Measurements from ENCODE around the gene ZFAND3. TPM values are rescaled to one million over a fixed set of nuclear protein-coding genes. Genes with fewer than 3 reads are reported as not detected.
"Not testable (repeated sequence)": the region's sequence is repeated elsewhere in the genome, so short reads cannot be mapped to it uniquely, and the experiment has no call there.

The ZFAND3 gene
- total and polyA plus RNA-seq, 3 donors from 2014 or later = 104 to 329 (median 109) TPM

DNA sequence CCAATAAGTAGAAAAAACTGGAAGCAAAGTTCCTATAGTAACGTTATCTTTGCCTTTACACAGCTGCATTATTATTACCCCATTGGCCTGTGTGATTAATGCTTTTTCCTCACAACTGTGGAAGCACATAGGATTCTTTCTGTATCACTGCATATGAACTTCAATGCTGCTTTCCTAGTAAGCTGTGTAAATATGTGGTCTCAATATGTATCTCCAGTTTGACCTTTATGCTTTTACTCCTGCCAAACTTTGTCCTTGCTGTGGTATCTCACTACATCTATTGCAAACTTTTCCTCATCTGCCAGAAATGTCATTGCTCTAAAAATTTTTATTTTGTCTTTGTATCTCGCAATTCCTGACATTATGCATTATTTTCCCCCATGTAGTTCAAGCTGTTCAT is 168.6 kb downstream of the ZFAND3 start:
- no peak overlapping the region for H3K27ac ChIP-seq
- DNase-seq = no peak
- no peaks in the 10 kb centered on the region for H3K36me3 ChIP-seq (ENCODE audit: low read depth, missing control alignments)
- no peak for TF ChIP-seq POLR2A (IDR thresholded peaks at IDR 0.05)
- TF ChIP-seq, protein P1, sequence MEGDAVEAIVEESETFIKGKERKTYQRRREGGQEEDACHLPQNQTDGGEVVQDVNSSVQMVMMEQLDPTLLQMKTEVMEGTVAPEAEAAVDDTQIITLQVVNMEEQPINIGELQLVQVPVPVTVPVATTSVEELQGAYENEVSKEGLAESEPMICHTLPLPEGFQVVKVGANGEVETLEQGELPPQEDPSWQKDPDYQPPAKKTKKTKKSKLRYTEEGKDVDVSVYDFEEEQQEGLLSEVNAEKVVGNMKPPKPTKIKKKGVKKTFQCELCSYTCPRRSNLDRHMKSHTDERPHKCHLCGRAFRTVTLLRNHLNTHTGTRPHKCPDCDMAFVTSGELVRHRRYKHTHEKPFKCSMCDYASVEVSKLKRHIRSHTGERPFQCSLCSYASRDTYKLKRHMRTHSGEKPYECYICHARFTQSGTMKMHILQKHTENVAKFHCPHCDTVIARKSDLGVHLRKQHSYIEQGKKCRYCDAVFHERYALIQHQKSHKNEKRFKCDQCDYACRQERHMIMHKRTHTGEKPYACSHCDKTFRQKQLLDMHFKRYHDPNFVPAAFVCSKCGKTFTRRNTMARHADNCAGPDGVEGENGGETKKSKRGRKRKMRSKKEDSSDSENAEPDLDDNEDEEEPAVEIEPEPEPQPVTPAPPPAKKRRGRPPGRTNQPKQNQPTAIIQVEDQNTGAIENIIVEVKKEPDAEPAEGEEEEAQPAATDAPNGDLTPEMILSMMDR (IDR thresholded peaks at IDR 0.05) = no peak
- 61 to 70% methylated on average over 2 of the region's 2 CpGs for WGBS, 2 donors
- intact Hi-C loops (cut with DNase I; ENCODE audit: low total_unique reads) = no loop called here
- no peak overlapping the region for H3K4me3 ChIP-seq
- H3K27me3 ChIP-seq = no peaks in the 10 kb centered on the region
- H3K9me3 ChIP-seq = no peaks in the 10 kb centered on the region
- peaks cover 31% of the 10 kb centered on the region for H3K4me1 ChIP-seq

DNA sequence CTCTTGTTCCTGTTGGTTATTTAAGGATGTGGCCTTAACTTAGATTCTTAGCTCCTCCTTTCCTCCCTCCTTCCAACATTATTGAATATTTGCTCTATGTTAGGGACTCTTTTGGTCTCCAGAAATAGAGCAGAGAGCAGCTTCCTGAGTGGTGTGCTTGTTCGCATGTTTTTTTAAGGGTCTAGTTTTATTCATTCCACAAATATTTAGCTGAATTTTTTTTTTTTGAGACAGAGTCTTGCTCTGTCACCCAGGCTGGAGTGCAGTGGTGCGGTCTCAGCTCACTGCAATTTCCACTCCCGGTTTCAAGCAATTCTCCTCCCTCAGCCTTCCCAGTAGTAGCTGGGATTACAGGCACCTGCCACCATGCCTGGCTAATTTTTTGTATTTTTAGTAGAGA is 169.2 kb downstream of the ZFAND3 start:
- Histone ChIP-seq H3K9me3 (no peaks in the 10 kb centered on the region), H3K4me1 (peaks cover 31% of the 10 kb centered on the region), H3K27me3 (no peaks in the 10 kb centered on the region), H3K27ac (no peak overlapping the region), H3K4me3 (no peak overlapping the region), H3K36me3 (ENCODE audit: low read depth, missing control alignments) (no peaks in the 10 kb centered on the region)
- intact Hi-C loops (cut with DNase I; ENCODE audit: low total_unique reads) = no loop called here
- WGBS, 2 donors = 43 to 55% methylated on average over 3 of the region's 3 CpGs
- TF ChIP-seq POLR2A (IDR thresholded peaks at IDR 0.05) = no peak
- TF ChIP-seq, protein P1 (IDR thresholded peaks at IDR 0.05) = no peak
- DNase-seq = no peak

DNA sequence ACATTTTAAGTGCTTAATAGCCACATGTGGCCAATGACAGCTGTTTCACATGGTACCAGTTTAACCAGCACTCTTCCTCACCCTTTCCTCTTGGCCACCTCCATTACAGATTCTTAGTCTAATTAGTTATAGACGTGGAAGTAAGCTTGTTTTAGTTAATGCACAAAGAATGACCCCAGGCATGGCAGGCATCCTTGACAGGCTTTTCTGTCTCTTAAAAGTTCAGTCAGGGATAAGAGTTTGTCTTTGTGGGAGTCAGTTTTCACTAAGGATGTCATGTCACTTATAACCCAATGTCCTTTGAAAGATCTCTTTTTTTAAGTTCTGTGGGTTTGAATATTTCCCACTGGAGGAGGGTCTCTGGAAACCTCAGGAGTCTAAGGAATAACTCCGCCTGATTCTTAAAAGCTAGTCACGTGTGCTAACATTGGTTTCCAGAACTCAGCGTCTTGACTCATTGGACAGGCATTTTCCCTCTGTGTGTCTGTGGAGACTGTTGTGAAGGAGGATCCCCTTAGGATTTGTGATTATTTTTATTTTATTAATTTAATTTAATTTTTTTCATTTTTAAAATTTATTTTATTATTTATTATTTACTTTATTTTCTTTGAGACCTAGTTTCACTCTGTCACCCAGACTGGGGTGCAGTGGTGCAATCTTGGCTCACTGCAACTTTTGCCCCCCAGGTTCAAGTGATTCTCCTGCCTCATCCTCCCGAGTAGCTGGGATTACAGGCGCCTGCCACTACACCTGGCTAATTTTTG is 171.4 kb downstream of the ZFAND3 start:
- intact Hi-C loops (cut with DNase I; ENCODE audit: low total_unique reads) = no loop called here
- TF ChIP-seq, protein P1 (IDR thresholded peaks at IDR 0.05) = no peak
- TF ChIP-seq POLR2A (IDR thresholded peaks at IDR 0.05) = no peak
- DNase-seq = no peak
- H3K4me1 ChIP-seq = peaks cover 33% of the 10 kb centered on the region
- H3K27ac ChIP-seq = no peak overlapping the region
- H3K9me3 ChIP-seq = no peaks in the 10 kb centered on the region
- H3K36me3 ChIP-seq (ENCODE audit: low read depth, missing control alignments) = no peaks in the 10 kb centered on the region
- H3K4me3 ChIP-seq = no peak overlapping the region
- no peaks in the 10 kb centered on the region for H3K27me3 ChIP-seq
- WGBS, 2 donors = 60 to 62% methylated on average over 6 of the region's 6 CpGs

DNA sequence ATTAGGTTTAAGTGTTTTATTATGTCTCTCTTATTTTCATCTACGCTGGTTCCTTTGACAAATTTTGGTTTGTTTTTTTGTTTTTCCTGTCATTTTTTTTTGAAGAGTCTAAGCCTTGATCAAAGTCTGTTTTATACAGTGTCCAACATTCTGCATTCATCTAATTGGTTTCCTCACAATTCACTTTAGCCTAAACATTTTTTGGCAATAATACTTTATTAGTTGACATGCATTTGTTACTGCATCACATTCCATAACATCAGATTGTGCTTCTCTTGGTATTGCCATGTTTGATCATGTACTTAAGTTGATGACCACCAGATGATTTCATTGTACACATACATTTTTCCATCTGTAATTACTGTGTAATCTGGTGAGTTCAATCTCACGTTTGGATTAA is 173.2 kb downstream of the ZFAND3 start:
- Histone ChIP-seq H3K9me3 (no peaks in the 10 kb centered on the region), H3K36me3 (ENCODE audit: low read depth, missing control alignments) (no peaks in the 10 kb centered on the region), H3K4me1 (peaks cover 26% of the 10 kb centered on the region), H3K4me3 (no peak overlapping the region), H3K27me3 (no peaks in the 10 kb centered on the region), H3K27ac (no peak overlapping the region)
- no peak for DNase-seq
- intact Hi-C loops (cut with DNase I; ENCODE audit: low total_unique reads) = no loop called here
- no peak for TF ChIP-seq POLR2A (IDR thresholded peaks at IDR 0.05)
- TF ChIP-seq, protein P1 (IDR thresholded peaks at IDR 0.05) = no peak
- WGBS, 2 donors = 82 to 86% methylated on average over 2 of the region's 2 CpGs

DNA sequence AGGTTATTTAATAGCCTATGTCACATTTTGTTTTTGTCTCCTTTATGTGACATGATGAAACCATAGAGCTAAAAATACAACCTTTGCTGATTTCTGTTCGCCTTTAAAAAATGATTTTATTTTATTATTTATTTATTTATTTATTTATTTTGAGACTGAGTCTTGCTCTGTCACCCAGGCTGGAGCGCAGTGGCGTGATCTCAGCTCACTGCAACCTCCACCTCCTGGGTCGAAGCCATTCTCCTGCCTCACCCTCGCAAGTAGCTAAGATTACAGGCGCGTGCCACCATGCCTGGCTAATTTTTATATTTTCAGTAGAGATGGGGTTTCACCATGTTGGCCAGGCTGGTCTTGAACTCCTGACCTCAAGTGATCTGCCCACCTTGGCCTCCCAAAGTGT is 173.7 kb downstream of the ZFAND3 start:
- 96 to 98% methylated on average over 7 of the region's 7 CpGs for WGBS, 2 donors
- H3K27ac ChIP-seq; DNase-seq; H3K9me3 ChIP-seq; intact Hi-C loops (cut with DNase I; ENCODE audit: low total_unique reads); H3K27me3 ChIP-seq; H3K4me3 ChIP-seq; H3K36me3 ChIP-seq (ENCODE audit: low read depth, missing control alignments): not testable (repeated sequence)
- peaks cover 23% of the 10 kb centered on the region for H3K4me1 ChIP-seq

All from testis (tissue), 3 donors.